HG02588 (cell line): ENCODE data around the gene ERG.

ENCODE experiments used
- ATAC-seq: cut with Tn5 transposase; IDR thresholded peaks from one replicate; pipeline ENCODE4 v1.9.1; 2021; ENCODE audit warnings: mild to moderate bottlenecking, moderate library complexity; ENCODE audit not compliant: unreplicated experiment

ERG gene

DNA sequence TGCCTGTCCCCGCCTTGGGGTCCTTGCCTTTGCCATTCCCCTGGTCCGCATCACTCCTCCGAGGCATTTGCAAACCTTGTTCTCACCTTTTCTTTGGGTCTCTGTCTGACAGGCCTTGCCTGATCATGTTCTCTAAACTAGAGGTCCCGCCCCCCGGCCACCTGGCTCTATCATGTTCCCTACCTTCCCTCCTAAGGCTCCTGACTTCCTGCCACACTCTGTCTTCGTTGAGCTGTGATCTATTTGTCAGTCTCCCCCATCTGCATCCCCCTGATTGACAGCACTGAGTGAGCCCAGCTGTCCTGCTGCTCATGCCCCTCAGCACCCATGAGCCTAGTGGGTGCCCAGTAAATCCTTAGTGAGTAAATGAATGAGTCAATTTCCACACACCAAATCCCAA is 22.8 kb downstream of the ERG start:
- ATAC-seq: no peak

DNA sequence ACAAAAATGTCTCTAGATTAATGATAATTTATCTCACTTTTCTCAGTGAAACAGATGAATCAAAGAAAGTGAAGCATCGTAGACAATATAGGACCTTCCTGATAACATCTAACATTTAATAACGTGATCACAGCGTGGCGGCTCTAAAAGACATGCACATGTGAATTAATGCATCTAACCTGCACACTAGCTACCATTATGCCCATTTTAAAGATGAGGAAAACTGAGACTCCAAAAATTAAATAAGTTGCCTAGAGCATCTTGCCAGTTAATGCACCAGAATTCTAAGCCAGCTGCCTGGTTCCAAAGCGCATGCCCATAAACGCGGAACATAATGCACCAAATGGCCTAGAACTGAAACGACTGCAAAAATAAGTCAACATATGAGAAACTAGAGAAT is 23.5 kb downstream of the ERG start:
- no peak for ATAC-seq

DNA sequence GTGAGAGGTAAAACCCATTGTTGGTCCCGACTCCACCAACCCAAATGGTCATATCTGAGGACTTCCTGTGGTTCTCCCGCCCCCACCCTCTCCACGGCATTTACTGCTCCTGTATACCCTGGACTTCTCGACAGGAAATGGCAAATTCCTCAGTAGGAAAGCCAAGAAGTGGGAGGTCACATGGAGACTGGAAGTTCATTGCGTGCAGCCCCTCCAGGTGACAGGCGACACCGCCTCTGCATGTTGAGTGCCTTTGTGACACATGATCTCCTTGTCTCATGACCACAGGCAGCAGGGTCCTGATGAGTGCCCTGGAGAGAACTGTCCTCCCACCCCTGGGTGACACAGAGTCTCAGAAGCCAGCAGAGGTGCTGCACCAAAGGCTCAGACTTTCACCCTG is 24.2 kb downstream of the ERG start:
- ATAC-seq: no peak

DNA sequence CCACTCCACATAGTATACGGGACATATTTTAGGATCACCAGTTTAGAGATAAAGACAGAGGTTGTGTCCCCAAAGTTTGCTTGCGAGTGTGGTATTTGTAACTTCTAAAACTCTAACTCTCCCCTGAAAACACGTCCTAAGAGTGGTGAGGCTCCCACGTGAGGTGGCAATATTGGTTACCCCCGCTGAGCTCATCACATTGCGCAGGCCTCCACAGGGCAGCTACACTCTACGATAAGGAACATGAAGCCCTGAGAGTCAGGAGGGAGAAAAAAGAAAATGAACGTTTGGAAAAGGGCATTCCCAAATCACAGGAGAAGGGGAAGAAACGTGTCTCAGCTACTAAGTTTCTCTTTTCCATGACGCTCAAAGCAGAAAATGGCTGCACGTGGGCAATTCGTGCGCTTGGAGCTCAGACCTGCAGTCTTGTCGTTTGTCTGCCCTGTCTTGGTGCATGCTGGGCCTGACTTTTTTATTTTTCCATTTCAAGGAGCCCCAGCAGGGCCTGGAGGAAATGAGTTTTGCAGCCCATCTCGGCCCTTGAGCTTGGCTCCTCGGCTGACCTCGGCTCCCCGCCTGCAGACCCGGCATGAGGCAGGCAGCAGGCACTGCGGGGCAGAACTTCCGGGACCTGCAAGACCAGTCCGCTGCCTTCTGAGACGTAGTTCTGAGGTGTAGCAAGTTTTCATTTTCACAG is 25.7 kb downstream of the ERG start:
- ATAC-seq: no peak

DNA sequence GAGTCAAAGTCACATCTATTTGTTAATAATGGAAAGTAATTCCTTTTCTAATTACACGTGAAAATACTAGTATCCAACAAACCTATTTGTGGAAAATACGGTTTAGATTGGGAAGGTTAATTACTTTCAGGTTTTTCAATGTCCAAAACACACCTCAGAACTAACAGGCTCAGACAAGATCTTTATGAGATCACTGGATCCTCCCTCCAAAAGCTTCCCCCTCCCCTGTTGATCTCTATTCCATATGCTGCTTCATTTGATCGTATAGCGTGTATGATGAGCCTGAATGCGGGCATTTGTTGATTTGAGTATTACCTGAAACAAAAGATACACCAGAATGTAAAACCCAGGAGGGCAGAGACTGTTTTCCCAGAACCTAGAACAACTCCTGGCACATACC is 26.5 kb downstream of the ERG start:
- ATAC-seq: no peak

DNA sequence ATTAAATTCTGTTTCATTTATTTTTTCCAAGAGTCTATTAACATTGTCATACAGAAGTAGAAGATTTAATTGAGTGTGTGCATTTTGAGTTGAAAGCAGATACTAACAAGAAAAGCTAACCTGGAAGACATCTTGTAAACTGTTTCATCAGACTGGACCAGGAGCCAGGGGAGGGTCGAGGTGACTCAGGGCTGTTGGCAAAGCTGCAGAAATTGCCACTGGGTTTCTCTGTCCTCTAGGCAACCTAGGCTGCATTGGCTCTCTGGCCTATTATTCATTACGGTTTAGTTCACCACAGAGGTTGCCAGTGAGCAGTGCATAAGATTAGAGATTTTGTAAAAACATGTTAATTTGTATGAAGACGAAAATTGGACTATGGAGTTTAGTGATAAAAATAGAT is 27.5 kb downstream of the ERG start:
- no peak for ATAC-seq

DNA sequence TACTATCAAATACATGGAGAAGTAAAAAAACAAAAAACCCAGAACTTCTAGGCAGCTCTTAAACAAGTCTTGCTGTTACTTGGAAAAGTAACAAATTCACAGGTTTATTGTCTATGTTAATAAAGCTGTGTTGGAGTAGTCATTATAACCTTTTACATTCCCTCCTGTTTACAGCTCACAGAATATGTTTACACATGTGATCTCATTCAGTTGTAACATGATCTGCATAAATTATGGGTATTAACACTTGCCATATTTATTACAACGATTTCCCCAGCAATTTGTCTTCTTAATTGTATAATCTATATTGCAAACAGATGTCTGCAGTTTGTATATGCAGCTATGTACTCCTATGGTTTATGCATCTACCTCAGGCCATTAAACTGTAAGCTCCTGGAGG is 28.6 kb downstream of the ERG start:
- no peak for ATAC-seq

DNA sequence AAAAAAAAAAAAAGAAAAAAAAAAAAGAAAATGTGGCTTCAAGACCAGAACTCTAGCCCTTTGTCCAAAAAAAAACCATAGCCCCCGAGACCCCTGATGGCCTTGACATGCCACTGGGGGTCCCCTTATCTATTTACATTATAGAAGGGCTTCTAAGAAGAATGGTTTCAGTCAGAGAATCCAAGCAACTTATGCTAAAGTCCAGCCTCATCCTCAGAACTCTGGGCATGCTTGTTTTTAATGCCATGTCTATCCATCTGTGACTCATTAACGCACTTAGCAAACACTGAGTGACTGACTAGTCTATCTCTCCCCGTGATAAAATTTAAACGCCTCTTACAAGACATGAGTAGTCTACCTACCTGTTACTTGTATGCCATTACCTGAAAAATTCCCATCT is 29.3 kb downstream of the ERG start:
- no peak for ATAC-seq

DNA sequence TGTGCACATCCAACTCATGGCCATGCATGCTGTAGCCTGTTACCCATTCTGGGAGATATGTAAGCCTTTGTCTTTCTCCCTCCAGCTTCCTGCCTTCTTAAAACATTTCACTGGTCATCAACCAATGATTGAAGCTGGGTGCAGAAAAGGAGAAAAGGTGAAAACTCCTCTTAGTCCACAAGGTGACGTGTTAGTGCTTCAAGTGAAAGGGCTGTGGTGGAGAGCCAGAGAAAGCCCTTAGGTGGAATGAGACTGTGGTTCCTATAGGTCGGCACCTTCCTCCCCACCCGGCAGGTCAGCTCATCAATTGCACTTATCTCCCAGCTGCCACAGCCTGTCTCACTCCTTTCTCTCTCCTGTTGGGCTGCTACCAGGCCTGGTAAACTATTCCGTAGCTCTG is 30.4 kb downstream of the ERG start:
- no peak for ATAC-seq

DNA sequence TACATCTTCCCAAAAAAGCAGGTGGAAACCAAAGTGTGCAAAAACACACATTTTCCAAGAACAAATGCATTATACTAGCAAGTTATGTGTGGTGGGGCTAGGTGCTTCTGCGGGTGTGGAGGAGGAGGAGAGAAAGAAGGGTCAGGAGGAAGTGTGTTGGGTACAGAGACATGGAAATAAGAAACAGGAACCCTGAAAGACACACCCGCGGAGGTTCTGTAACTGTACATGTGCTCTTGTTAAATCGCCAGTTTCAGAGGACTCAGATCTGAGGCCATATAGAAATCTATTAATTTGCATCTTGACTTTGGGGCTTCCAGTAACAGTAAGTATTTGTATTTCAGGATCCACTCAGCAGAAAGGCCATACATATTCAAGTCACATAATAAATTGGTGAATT is 30.9 kb downstream of the ERG start:
- no peak for ATAC-seq

DNA sequence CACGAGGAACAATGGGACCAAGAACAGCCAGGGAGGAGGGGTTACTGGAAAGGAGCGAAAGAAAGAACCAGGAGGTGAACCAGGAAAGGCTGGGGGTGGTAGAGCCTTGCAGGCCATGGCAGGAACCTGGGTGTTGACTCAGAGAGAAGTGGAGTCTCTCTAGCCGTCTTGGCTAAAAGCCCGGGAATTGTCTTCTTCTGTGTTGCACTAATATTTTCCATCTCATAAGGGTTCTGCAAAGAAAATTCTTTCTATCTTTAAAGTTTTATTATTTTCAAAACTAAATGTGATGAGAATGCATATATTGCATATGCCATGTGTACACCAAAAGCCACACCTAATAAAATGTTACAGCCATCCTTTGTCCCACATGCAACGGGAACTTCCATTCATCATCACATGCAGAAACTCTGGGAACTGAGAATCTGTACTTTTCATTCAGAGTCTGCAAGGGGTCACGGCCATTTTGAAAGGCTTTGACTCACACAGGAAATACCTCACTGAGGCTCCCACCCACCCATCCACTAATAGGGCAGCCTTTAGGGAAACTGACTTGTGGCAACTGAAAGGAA is 38.0 kb downstream of the ERG start:
- ATAC-seq: no peak

DNA sequence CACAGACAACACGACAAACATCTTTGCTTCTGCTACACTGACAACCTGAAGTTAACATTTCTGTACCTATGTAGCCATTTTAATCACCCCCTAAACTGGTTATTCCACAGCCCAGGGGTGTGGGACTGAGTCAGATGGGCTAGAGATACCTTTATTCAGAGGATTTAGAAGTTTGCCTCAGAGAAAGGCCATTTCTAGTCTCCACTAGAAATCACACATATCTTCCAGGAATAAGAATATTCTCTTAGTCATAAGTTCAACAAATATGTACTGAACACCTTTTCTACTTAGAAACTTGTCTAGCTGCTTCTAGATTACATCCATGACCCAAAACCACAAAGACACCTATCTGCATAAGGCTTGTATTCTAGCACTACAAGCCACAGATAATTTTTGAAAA is 38.8 kb downstream of the ERG start:
- ATAC-seq: no peak

DNA sequence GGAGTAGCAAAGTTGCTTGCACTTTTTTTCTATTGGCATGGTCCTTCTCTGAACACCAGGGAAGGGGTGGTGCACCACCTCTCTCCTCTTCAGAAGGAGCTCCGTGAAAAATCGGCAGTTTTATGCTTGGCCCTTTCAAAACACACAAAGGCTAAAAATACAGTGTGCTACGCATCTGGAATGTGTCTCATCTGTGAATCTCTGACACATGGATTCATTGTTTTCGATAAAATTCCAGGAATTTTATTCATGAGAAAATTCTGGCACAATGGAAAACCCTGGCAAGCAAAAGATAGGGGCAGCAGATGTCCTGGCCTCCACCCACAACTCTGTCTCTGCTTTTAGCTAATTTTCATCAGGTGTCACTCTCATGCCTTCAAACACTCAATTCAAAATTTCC is 42.9 kb downstream of the ERG start:
- no peak for ATAC-seq

DNA sequence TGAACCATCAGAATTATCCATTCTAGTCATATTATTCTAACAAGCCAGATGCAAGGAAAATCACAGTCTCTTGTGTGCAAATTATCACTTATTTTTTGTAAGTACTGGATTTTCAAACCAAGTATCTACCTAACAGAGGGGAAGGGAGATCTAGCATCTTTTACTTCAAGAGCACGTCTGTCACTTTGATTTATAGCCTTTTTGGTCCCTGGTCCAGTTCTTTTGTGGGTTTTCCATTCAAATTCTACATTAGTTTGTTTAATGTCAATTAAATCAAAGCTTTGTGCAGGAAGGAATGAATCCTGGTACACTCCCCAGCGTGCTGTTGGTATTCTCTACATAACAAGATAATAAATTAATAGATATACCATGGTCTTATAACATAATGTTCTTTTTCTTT is 43.6 kb downstream of the ERG start:
- no peak for ATAC-seq

DNA sequence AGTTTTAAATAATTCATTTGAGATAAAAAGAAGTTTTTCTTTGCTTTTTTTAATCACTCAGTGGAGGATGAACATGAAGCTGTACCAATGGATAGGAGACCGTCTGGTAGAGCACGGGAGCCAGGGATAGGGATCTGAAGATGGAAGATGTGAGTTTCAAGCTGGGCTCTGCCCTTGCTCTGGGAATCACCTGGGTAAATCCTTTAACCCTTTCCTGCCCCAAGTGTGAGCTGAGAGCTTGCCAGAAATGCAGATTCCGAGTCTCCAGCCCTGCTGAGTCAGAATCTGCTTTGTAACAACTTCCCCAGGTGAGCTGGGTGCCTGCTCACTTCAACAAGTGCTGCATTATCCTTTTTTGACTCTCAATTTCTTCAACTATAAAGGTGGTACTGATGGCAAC is 44.1 kb downstream of the ERG start:
- no peak for ATAC-seq

DNA sequence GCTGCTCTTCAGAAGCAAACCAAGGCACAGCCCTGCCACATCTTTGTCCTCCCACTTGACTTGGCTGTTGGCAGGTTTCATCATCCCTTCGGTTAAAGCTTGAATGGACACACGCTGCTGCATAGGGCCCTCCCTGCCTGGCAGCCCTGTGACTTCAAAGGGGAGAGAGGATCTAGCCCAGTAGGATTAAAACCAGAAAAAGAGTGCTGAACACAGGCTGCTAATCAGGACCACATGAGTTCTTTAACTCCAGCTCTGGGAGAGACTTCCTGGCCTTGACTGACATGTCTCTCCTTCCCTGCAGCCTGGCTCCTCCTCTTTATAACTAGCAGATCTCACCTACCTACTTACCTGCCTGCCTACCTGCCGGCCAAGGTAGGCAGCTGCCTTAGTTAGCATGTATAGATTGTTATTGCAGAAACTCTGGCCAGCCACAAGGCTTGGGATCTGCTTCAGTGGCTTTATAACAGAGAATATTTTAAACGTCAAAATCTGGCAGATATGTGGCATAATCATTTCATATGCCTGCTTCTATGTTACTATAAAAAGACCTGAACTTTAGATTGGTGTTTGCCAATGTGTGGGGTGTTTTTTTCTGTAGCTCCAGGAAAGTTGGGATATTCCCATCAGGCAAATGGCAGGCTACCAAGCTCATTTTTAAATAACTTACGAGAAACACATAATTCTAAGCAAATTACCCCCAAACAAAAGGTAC is 49.4 kb downstream of the ERG start:
- ATAC-seq: no peak

DNA sequence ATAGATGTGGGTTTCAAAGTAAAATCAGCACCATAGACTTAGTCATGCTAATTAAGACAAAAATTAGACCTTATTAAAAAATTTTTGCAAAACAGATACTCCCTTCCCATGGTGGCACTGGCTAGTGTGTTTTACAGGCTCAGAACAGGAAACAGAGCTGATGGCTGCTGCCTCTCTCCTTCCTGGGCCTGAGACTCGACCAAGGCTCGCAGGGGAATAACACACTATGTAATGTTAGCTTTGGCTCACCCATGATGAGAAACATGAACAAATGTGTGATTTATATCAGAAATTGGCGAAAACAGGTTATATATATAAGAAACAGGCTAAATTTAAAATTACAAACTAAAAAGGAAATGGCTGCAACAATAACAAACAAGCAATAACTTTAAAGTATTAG is 50.7 kb downstream of the ERG start:
- no peak for ATAC-seq

DNA sequence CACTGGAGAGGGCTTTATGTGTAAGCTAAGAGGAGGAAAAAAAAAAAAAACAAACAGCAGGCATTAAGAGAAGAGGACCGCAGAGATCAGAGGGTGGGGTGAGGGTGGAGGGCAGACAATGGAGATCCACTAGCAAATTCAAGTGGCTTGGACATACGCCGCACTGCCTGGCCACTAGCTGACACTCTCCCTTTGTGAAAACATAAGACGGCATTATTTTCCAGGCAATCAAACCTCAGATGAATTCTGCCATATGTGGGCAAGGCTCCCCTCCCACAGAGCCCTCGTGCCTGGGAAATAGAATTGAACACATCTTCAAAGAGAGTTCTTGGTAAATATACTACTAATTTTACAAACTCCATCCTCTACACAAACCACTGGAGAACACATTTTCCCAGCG is 53.6 kb downstream of the ERG start:
- ATAC-seq: no peak

DNA sequence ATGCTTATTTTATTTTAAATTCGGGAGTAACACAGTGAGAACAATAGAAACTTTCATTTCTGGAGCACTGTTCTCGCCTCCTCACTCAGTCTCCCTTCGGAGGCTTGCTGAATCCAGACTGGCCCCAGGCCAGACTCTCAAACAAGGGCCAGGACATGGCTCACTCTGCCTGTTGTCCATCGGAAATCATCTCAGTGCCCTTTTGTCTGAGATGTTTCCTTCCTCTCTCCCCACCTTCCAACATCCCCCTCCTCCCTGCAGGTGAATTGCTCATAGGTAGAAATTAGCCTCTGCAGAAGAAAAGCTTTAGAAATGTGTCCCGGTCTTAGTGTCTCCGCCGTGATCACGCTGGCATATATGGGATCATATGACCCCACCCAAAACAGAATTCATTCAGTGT is 55.2 kb downstream of the ERG start:
- ATAC-seq: no peak

DNA sequence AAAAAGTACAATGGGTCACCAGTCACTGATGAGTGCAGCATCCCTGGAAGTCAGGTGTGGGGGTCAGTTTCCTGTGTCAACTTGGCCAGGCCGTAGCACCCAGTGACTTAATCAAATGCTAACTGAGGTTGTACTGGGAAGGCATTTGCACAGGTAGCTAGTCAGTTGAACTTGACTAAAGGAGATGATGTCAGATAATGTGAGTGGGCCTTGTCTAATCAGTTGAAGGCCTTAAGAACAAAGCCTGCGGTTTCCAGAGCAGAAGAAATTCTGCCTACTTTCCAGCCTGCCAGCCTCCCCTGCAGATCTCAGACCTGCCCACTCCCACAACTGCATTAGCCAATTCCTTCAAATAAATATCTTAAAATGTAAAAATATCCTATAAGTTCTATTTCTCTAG is 57.1 kb downstream of the ERG start:
- ATAC-seq: no peak

DNA sequence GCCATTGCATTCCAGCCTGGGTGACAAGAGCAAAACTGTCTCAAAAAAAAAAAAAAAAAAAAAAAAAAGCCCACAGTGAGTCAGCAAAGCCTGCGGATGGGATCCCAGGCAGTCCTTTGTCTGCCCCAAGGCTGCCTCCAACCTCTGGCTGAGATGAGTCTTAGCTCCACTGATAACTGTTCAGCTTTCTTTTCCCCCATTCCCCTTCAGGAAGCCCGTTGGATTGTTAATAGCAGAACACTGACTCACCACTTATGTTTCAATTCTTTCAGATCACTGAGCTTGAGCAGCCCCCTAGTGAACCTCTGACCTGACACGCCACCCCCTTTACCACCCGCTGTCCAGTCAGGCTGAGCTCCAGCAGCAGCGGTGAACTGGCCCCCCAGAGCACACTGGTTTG is 57.5 kb downstream of the ERG start:
- no peak for ATAC-seq

DNA sequence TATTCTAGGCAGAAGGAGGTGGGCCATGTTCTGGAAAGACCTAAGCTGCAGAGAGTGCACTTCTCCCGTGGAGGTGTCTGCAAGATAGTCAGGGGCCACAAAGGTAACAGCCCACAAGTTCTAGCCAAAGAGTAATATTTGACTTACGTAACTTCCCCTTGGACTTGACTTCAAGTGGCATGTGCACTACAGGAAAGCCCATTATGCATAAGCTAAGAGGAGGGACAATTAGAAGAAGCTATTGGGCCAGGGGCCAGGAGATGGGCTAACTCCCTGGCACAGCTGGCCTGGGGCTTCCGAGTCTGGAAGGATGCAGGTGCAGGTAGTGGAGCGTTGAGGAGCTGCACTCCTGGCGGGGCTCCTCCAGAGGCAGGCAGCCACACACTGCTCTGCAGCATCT is 58.3 kb downstream of the ERG start:
- no peak for ATAC-seq

DNA sequence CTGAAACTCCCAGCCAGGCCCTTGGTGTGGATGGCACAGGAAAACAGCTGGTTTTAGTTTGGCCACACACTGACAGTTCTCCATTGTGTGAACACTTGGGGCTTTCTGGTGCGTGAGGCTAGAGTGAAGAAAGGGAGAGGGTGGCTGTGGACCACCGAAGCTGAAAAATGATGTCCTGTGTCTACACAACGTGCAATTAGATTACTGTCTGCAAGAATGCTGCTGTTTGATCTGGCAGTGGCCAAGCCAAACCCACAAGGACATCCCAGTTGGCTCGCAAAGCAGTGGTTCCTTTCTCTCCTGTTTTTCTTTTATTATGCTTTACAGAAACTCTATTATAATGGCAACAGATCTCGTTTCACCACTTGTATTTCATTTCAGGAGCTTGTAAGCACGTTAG is 58.9 kb downstream of the ERG start:
- no peak for ATAC-seq
